Activated CD8-positive, alpha-beta T cell treated with anti-CD3 and anti-CD28 coated beads for 36 hours (primary cell): Measurements from ENCODE around the gene CAPN12. TPM values are rescaled to one million over a fixed set of nuclear protein-coding genes. Genes with fewer than 3 reads are reported as not detected.

Source experiments
- ATAC-seq: fragments of 200-7000 bp; cut with Tn5 transposase; one replicate; pipeline ENCODE4 v1.10.0; 2021; ENCODE audit warnings: mild to moderate bottlenecking, moderate library complexity
- CTCF ChIA-PET: fragments of 350-600 bp; sonication (Branson Sonifier 250); formaldehyde crosslinking; loops from one replicate; lab custom pipeline; 2021; ENCODE audit warnings: antibody characterized with exemption; lab: Charles Lee
- POLR2A ChIA-PET: fragments of 350-600 bp; sonication (Branson Sonifier 250); formaldehyde crosslinking; loops from one replicate; lab custom pipeline; 2021; ENCODE audit warnings: antibody characterized with exemption; lab: Charles Lee
- DNase-seq: peaks from one replicate; pipeline ENCODE4 v3.0.0-alpha.2; 2020
- H3K27ac Mint-ChIP-seq: one replicate; pipeline ENCODE4 v1.8.0; 2021; ENCODE audit warnings: mild to moderate bottlenecking, mixed read lengths
- H3K27me3 Mint-ChIP-seq: one replicate; pipeline ENCODE4 v1.8.0; 2021; ENCODE audit warnings: mixed read lengths
- H3K36me3 Mint-ChIP-seq: one replicate; pipeline ENCODE4 v1.8.0; 2021; ENCODE audit warnings: low read depth, mixed read lengths
- H3K4me1 Mint-ChIP-seq: one replicate; pipeline ENCODE4 v1.8.0; 2021; ENCODE audit warnings: low read depth, mixed read lengths
- H3K4me3 Mint-ChIP-seq: one replicate; pipeline ENCODE4 v1.8.0; 2021; ENCODE audit warnings: mild to moderate bottlenecking, moderate library complexity, mixed read lengths
- H3K9me3 Mint-ChIP-seq: one replicate; pipeline ENCODE4 v1.8.0; 2021; ENCODE audit warnings: mixed read lengths
- intact Hi-C: fragments of 100-400 bp; cut with micrococcal nuclease; formaldehyde crosslinking; loops from one replicate; pipeline ENCODE4 v1.10.0; 2022
- total RNA-seq, 2 experiments: library from RNA; stranded (reverse); gene quantifications; one replicate each; pipeline ENCODE4 v1.2.3, GENCODE V29; 2021
- TF ChIP-seq, protein P1 (sequence below): fragments of 200-600 bp; IDR thresholded peaks from one replicate; pipeline ENCODE4 v1.8.0; 2022; ENCODE audit warnings: antibody characterized with exemption, mild to moderate bottlenecking

CAPN12 gene
- total RNA-seq, 2 experiments from 2014 or later: 19.6 to 22.7 TPM

DNA sequence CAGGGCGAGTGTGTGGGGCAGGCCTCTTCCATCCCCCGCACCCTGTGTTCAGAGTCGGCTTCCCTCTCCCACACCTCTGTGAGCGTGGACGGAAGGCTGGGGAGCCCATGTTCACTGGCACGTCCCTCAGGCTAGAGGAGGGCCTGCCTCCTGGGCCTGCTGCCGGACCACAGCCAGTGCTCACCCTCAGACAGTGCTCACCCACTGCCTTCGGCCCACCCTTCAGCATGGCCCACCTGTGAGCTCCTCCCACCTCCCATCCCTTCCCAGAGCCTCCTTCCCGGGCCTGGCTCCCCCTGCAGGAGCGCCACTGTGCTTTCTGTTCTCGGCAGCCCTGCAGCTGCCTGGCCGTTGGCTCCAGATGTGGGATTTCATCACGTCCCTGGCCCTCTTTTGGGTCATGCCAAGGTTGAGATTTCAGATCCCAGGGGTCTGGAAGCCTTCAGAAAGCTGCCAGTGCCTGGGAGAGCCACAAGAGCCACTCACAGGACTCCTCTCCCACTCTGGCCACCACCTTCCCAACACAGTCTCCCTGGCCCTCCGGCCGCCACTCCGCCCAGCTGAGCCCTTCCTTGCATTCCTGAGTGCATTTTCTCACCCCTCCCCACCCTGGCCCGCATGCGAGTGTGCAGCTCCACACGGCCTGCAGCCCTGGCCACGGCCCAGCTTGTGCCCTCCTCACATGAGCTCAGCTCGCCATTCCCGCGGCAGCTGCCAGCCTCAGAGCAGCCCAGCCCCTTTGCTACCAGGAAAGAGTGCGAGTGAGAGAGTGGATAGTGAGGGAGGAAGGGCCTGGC lies 25.3 kb downstream of the CAPN12 start:
- DNase-seq (no peak), ATAC-seq (no peak)
- Mint-ChIP-seq H3K9me3 (no peaks in the 10 kb centered on the region), H3K27me3 (no peaks in the 10 kb centered on the region), H3K4me3 (no peak overlapping the region), H3K27ac (no peak overlapping the region), H3K36me3 (peaks cover 13% of the 10 kb centered on the region), H3K4me1 (no peaks in the 10 kb centered on the region)
- TF ChIP-seq, protein P1, sequence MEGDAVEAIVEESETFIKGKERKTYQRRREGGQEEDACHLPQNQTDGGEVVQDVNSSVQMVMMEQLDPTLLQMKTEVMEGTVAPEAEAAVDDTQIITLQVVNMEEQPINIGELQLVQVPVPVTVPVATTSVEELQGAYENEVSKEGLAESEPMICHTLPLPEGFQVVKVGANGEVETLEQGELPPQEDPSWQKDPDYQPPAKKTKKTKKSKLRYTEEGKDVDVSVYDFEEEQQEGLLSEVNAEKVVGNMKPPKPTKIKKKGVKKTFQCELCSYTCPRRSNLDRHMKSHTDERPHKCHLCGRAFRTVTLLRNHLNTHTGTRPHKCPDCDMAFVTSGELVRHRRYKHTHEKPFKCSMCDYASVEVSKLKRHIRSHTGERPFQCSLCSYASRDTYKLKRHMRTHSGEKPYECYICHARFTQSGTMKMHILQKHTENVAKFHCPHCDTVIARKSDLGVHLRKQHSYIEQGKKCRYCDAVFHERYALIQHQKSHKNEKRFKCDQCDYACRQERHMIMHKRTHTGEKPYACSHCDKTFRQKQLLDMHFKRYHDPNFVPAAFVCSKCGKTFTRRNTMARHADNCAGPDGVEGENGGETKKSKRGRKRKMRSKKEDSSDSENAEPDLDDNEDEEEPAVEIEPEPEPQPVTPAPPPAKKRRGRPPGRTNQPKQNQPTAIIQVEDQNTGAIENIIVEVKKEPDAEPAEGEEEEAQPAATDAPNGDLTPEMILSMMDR: no peak
- ChIA-PET POLR2A (interaction anchor here (0.9 kb wide), 1 partner anchor 8 kb away, joined by 3 read pairs; no protein-coding TSS in a partner anchor), CTCF (no interaction called here)
- intact Hi-C loops: no loop called here

DNA sequence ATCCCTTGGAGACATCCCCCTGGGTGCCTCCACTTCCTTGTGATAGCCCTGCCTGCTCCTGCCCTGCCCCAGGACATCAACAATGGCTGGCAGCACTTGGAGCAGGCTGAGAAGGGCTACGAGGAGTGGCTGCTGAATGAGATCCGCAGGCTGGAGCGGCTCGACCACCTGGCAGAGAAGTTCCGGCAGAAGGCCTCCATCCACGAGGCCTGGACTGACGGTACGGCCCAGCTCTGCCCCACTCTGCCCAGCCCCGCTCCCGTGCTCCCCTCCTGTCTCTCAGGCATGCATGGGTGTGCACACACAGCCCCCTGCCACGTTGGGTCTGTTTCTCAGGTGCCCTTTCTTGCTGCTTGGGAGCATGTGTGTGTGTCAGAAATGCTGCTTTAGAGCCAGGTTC lies 26.4 kb downstream of the CAPN12 start:
- ChIA-PET POLR2A (no interaction called here), CTCF (no interaction called here)
- no peak for ATAC-seq
- no peaks in the 10 kb centered on the region for H3K27me3 Mint-ChIP-seq
- H3K9me3 Mint-ChIP-seq: no peaks in the 10 kb centered on the region
- H3K4me3 Mint-ChIP-seq: no peak overlapping the region
- TF ChIP-seq, protein P1: no peak
- DNase-seq: no peak
- intact Hi-C loops: no loop called here
- no peak overlapping the region for H3K27ac Mint-ChIP-seq
- no peaks in the 10 kb centered on the region for H3K4me1 Mint-ChIP-seq
- peaks cover 13% of the 10 kb centered on the region for H3K36me3 Mint-ChIP-seq

DNA sequence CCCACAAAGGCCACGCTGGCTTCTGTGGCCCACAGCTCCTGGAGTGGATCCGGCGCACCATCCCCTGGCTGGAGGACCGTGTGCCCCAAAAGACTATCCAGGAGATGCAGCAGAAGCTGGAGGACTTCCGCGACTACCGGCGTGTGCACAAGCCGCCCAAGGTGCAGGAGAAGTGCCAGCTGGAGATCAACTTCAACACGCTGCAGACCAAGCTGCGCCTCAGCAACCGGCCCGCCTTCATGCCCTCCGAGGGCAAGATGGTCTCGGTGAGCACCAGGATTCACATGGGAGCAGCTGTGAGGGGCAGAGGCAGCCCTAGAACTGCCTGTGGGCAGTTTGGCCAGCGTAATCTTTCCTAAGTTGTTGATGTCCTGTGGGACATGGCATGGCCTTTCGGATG lies 27.2 kb downstream of the CAPN12 start:
- DNase-seq: no peak
- no peak overlapping the region for H3K4me3 Mint-ChIP-seq
- intact Hi-C loops: no loop called here
- no peaks in the 10 kb centered on the region for H3K27me3 Mint-ChIP-seq
- H3K4me1 Mint-ChIP-seq: no peaks in the 10 kb centered on the region
- no peaks in the 10 kb centered on the region for H3K9me3 Mint-ChIP-seq
- CTCF ChIA-PET: no interaction called here
- no peak overlapping the region for H3K27ac Mint-ChIP-seq
- H3K36me3 Mint-ChIP-seq: peaks cover 12% of the 10 kb centered on the region
- ATAC-seq: no peak
- POLR2A ChIA-PET: no interaction called here
- TF ChIP-seq, protein P1: no peak

DNA sequence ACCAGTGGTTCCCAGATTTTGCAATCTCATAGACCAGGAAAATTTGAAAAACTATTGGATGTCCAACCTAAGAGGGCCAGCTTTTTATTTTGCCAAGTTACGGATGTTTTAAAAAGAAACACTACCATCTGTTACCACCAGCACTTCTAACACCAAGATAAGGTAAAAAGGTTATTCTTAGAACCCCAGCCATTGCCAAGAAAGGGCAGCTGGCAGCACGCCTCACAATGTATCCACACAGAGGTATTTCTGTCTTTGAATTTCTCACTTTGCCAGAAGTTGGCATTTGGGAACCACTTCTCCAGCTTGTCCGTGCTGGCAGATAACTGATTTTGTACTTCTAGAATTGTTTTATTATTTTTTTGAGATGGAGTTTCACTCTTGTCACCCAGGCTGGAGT lies 28.7 kb downstream of the CAPN12 start:
- ChIA-PET POLR2A (no interaction called here), CTCF (no interaction called here)
- Mint-ChIP-seq H3K27me3 (no peaks in the 10 kb centered on the region), H3K9me3 (no peaks in the 10 kb centered on the region), H3K27ac (no peak overlapping the region), H3K4me1 (no peaks in the 10 kb centered on the region), H3K36me3 (peaks cover 11% of the 10 kb centered on the region), H3K4me3 (no peak overlapping the region)
- TF ChIP-seq, protein P1: no peak
- no peak for DNase-seq
- intact Hi-C loops: no loop called here
- no peak for ATAC-seq

DNA sequence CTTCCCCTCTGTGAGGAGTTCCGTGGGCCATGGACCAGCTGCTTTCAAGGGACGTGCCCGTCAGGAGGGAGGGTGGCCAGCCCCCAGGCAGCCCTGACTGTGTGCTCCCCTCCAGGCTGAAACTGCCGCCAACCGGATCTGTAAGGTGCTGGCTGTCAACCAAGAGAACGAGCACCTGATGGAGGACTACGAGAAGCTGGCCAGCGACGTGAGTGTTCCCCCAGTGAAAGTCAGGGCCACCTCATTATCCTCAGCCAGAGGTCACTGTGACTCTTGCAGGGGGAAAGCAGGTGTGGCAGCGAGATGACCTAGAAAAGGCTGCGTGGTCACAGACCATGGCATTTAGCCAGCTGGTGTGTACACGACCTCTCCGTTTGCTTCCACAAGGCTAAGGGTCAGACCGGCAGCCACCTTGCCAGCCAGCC lies 29.9 kb downstream of the CAPN12 start:
- POLR2A ChIA-PET: interaction anchor here (0.5 kb wide), 1 partner anchor 125 kb away, joined by 3 read pairs; no protein-coding TSS in a partner anchor
- Mint-ChIP-seq H3K27ac (no peak overlapping the region), H3K9me3 (no peaks in the 10 kb centered on the region), H3K4me1 (no peaks in the 10 kb centered on the region), H3K36me3 (peaks cover 13% of the 10 kb centered on the region), H3K4me3 (no peak overlapping the region), H3K27me3 (no peaks in the 10 kb centered on the region)
- no peak for DNase-seq
- no peak for ATAC-seq
- TF ChIP-seq, protein P1: no peak
- intact Hi-C loops: no loop called here
- CTCF ChIA-PET: no interaction called here
